Measurements from ENCODE around the gene MEGF11.

- TF ChIP-seq CTCF (conservative IDR thresholded peaks at IDR 0.05; ENCODE audit: low read length) (no peak), EZH2phosphoT487 (IDR thresholded peaks at IDR 0.05; ENCODE audit: borderline replicate concordance, low read depth, low read length) (no peak)
Observed at GRCh38 chr15:66043264-66043663, 210.3 kb downstream of the MEGF11 start.
